Liver (tissue), 9 donors: Measurements from ENCODE around the gene WWOX. TPM values are rescaled to one million over a fixed set of nuclear protein-coding genes. Genes with fewer than 3 reads are reported as not detected.

Experiments
- DNase-seq: peaks from one replicate; pipeline ENCODE4 v3.0.0-alpha.2; 2017; ENCODE audit warnings: low spot score
- H3K27ac ChIP-seq, 2 donors: one replicate each; pipeline ENCODE4 v1.7.0; 2013; ENCODE audit warnings: inconsistent platforms in 2 of 2, low read length in 2 of 2, control low read depth in 1 of 2, low read depth in 1 of 2, mild to moderate bottlenecking in 1 of 2
- H3K27me3 ChIP-seq, 4 donors: one replicate each; pipeline versions ENCODE4 v1.6.1 to v1.7.0; 2013; ENCODE audit warnings: low read length in 3 of 4, inconsistent platforms in 1 of 4, mild to moderate bottlenecking in 1 of 4, moderate library complexity in 1 of 4; ENCODE audit not compliant: control insufficient read depth in 4 of 4, insufficient read depth in 4 of 4
- H3K36me3 ChIP-seq, 4 donors: one replicate each; pipeline versions ENCODE4 v1.6.1 to v1.7.0; 2013; ENCODE audit warnings: low read length in 3 of 4, mild to moderate bottlenecking in 3 of 4, low read depth in 1 of 4, moderate library complexity in 1 of 4; ENCODE audit not compliant: control insufficient read depth in 4 of 4, insufficient read depth in 3 of 4
- H3K4me1 ChIP-seq, 4 donors: one replicate each; pipeline versions ENCODE4 v1.6.1 to v1.7.0; 2013; ENCODE audit warnings: low read length in 3 of 4, mild to moderate bottlenecking in 3 of 4, moderate library complexity in 1 of 4; ENCODE audit not compliant: control insufficient read depth in 4 of 4, insufficient read depth in 4 of 4
- H3K4me3 ChIP-seq, 3 donors: one replicate each; pipeline versions ENCODE4 v1.6.1 to v1.7.0; 2013; ENCODE audit warnings: low read length in 3 of 3, control low read depth in 1 of 3, low read depth in 1 of 3, mild to moderate bottlenecking in 1 of 3
- H3K9ac ChIP-seq, 2 donors: one replicate each; pipeline ENCODE4 v1.7.0; 2013; ENCODE audit warnings: low read length in 2 of 2, mild to moderate bottlenecking in 2 of 2, moderate library complexity in 2 of 2, control low read depth in 1 of 2, low read depth in 1 of 2
- H3K9me3 ChIP-seq, 4 donors: one replicate each; pipeline versions ENCODE4 v1.6.1 to v1.7.0; 2013; ENCODE audit warnings: low read length in 3 of 4; ENCODE audit not compliant: control insufficient read depth in 4 of 4
- EGR1 ChIP-seq, 2 donors: IDR thresholded peaks; 2 replicates each; pipeline ENCODE4 v1.6.1; 2016 to 2018; ENCODE audit warnings: antibody characterized with exemption in 2 of 2, low read depth in 2 of 2
- FOXA1 ChIP-seq: IDR thresholded peaks from 2 replicates; pipeline ENCODE4 v1.6.1; 2016; ENCODE audit warnings: antibody characterized with exemption
- FOXA2 ChIP-seq: IDR thresholded peaks from 2 replicates; pipeline ENCODE4 v1.6.1; 2016; ENCODE audit warnings: antibody characterized with exemption
- GABPA ChIP-seq, 2 donors: IDR thresholded peaks in 1 of 2; conservative IDR thresholded peaks in 1 of 2; 2 replicates each; pipeline ENCODE4 v1.6.1; 2016; ENCODE audit warnings: antibody characterized with exemption in 2 of 2, mild to moderate bottlenecking in 1 of 2, moderate library complexity in 1 of 2
- HNF4A ChIP-seq, 2 donors: conservative IDR thresholded peaks; 2 replicates each; pipeline ENCODE4 v1.6.1; 2016; ENCODE audit warnings: antibody characterized with exemption in 2 of 2, mild to moderate bottlenecking in 2 of 2
- HNF4G ChIP-seq: IDR thresholded peaks from 2 replicates; pipeline ENCODE4 v1.6.1; 2016; ENCODE audit warnings: antibody characterized with exemption
- JUND ChIP-seq, 2 donors: IDR thresholded peaks; 2 replicates each; pipeline ENCODE4 v1.6.1; 2016; ENCODE audit warnings: antibody characterized with exemption in 2 of 2
- MAX ChIP-seq: IDR thresholded peaks from 2 replicates; pipeline ENCODE4 v1.6.1; 2016; ENCODE audit warnings: antibody characterized with exemption
- NR2F2 ChIP-seq: IDR thresholded peaks from 2 replicates; pipeline ENCODE4 v1.6.1; 2016; ENCODE audit warnings: antibody characterized with exemption
- RAD21 ChIP-seq, 2 donors: IDR thresholded peaks; 2 replicates each; pipeline ENCODE4 v1.6.1; 2016; ENCODE audit warnings: antibody characterized with exemption in 2 of 2, mild to moderate bottlenecking in 2 of 2
- RXRA ChIP-seq, 2 donors: IDR thresholded peaks; 2 replicates each; pipeline ENCODE4 v1.6.1; 2017 to 2018; ENCODE audit warnings: antibody characterized with exemption in 2 of 2, mild to moderate bottlenecking in 1 of 2
- SP1 ChIP-seq: IDR thresholded peaks from 2 replicates; pipeline ENCODE4 v1.6.1; 2018; ENCODE audit warnings: antibody characterized with exemption, mild to moderate bottlenecking
- TAF1 ChIP-seq: conservative IDR thresholded peaks from 2 replicates; pipeline ENCODE4 v1.6.1; 2016; ENCODE audit warnings: antibody characterized with exemption, mild to moderate bottlenecking
- YY1 ChIP-seq: IDR thresholded peaks from 2 replicates; pipeline ENCODE4 v1.6.1; 2016; ENCODE audit warnings: antibody characterized with exemption, mild to moderate bottlenecking
- ZBTB33 ChIP-seq: IDR thresholded peaks from 2 replicates; pipeline ENCODE4 v1.6.1; 2016; ENCODE audit warnings: antibody characterized with exemption
- WGBS: extraction: QIAGEN DNeasy Blood & Tissue Kit; methylation state at CpG from one replicate; pipeline ENCODE4 v1.1.7; 2013; 5-methylcytosine and 5-hydroxymethylcytosine counted together
- polyA plus RNA-seq, 2 donors: library from polyadenylated mRNA; stranded (reverse) in 1 of 2; unstranded in 1 of 2; fragments of 200-250 nt in 1 of 2; fragments of >200 nt in 1 of 2; fragmentation: Nextera tagmentation in 1 of 2; extraction: Ambion mirVana in 1 of 2; gene quantifications; one replicate each; pipeline versions ENCODE4 v1.2.1 to v1.2.3, GENCODE V29; 2013 to 2015
- total RNA-seq, 2 donors: library from RNA; depleted of rRNA; stranded (reverse); fragments of >200 nt; gene quantifications; one replicate each; pipeline ENCODE4 v1.2.3, GENCODE V29; 2014
- TF ChIP-seq, protein P1 (sequence below): fragments of 150-350 bp; IDR thresholded peaks from 2 replicates; pipeline ENCODE4 v1.5.1; 2017; ENCODE audit warnings: improper control_type of control experiment, low read depth, low read length; ENCODE audit not compliant: missing input control
- TF ChIP-seq, protein P2 (sequence below): IDR thresholded peaks from 2 replicates; pipeline ENCODE4 v1.6.1; 2016; ENCODE audit warnings: antibody characterized with exemption
- TF ChIP-seq, protein P3 (sequence below): IDR thresholded peaks from 2 replicates; pipeline ENCODE4 v1.6.1; 2016; ENCODE audit warnings: antibody characterized with exemption, mild to moderate bottlenecking
- donor health status: healthy.
- donor health status: healthy.
- donor health status: healthy.
- donor health status: healthy.
- donor health status: healthy.

Gene WWOX
- total and polyA plus RNA-seq, 4 donors = 9.8 to 46.0 (median 15.3) TPM

GRCh38 chr16:78271981-78272380, 172.5 kb downstream of the WWOX start:
- no peaks in the 10 kb centered on the region for H3K27me3 ChIP-seq
- H3K9ac ChIP-seq = no peak overlapping the region
- H3K27ac ChIP-seq = no peak overlapping the region
- no peak overlapping the region for H3K4me3 ChIP-seq
- DNase-seq = no peak
- H3K4me1 ChIP-seq = no peaks in the 10 kb centered on the region
- no peaks in the 10 kb centered on the region for H3K36me3 ChIP-seq
- 97% methylated on average over 3 of the region's 3 CpGs for WGBS
- no peaks in the 10 kb centered on the region for H3K9me3 ChIP-seq
- TF ChIP-seq, protein P1, sequence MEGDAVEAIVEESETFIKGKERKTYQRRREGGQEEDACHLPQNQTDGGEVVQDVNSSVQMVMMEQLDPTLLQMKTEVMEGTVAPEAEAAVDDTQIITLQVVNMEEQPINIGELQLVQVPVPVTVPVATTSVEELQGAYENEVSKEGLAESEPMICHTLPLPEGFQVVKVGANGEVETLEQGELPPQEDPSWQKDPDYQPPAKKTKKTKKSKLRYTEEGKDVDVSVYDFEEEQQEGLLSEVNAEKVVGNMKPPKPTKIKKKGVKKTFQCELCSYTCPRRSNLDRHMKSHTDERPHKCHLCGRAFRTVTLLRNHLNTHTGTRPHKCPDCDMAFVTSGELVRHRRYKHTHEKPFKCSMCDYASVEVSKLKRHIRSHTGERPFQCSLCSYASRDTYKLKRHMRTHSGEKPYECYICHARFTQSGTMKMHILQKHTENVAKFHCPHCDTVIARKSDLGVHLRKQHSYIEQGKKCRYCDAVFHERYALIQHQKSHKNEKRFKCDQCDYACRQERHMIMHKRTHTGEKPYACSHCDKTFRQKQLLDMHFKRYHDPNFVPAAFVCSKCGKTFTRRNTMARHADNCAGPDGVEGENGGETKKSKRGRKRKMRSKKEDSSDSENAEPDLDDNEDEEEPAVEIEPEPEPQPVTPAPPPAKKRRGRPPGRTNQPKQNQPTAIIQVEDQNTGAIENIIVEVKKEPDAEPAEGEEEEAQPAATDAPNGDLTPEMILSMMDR = no peak
- TF ChIP-seq RXRA (IDR thresholded peaks at IDR 0.05) (no peak), GABPA (IDR thresholded peaks at IDR 0.05 in 1 of 2, conservative IDR thresholded peaks at IDR 0.05 in 1 of 2) (no peak), RAD21 (IDR thresholded peaks at IDR 0.05) (no peak), JUND (IDR thresholded peaks at IDR 0.05) (no peak), EGR1 (IDR thresholded peaks at IDR 0.05; ENCODE audit: low read depth in 2 of 2) (no peak), NR2F2 (no peak), HNF4G (no peak), FOXA1 (no peak), FOXA2 (no peak), TAF1 (no peak), ZBTB33 (no peak)
- TF ChIP-seq, protein P2, sequence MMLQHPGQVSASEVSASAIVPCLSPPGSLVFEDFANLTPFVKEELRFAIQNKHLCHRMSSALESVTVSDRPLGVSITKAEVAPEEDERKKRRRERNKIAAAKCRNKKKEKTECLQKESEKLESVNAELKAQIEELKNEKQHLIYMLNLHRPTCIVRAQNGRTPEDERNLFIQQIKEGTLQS = no peak

DNA sequence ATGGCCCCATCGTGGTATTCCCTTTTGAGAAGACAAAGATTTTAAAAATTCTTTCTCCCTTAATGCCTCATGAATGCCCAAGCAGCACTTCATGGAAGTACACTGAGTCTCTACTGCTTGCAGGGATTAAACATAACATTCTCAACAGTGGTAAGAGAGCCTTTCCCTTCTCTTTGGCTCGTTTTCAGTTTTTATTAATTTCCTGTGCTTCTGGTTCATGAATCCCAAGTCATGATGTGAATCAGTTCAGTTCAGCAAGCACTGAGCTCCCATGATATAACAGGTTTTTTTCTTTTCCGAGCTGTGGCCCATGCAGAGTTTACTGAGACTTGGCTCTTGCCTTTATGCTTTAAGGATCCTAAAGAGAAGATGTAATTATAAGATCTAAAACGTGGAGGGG, 175.3 kb downstream of the WWOX start:
- Histone ChIP-seq H3K9me3 (no peaks in the 10 kb centered on the region), H3K27me3 (no peaks in the 10 kb centered on the region), H3K27ac (no peak overlapping the region), H3K4me1 (peaks cover 0 to 6% (median 1%) of the 10 kb centered on the region in 4 donors), H3K9ac (no peak overlapping the region), H3K4me3 (no peak overlapping the region), H3K36me3 (no peaks in the 10 kb centered on the region)
- TF ChIP-seq EGR1 (IDR thresholded peaks at IDR 0.05; ENCODE audit: low read depth in 2 of 2) (no peak), MAX (no peak), HNF4A (conservative IDR thresholded peaks at IDR 0.05) (no peak), SP1 (no peak), ZBTB33 (no peak), JUND (IDR thresholded peaks at IDR 0.05) (no peak), FOXA2 (no peak), NR2F2 (no peak), GABPA (IDR thresholded peaks at IDR 0.05 in 1 of 2, conservative IDR thresholded peaks at IDR 0.05 in 1 of 2) (no peak), RXRA (IDR thresholded peaks at IDR 0.05) (no peak), YY1 (no peak)
- TF ChIP-seq, protein P2 = no peak
- TF ChIP-seq, protein P1 = no peak
- TF ChIP-seq, protein P3, sequence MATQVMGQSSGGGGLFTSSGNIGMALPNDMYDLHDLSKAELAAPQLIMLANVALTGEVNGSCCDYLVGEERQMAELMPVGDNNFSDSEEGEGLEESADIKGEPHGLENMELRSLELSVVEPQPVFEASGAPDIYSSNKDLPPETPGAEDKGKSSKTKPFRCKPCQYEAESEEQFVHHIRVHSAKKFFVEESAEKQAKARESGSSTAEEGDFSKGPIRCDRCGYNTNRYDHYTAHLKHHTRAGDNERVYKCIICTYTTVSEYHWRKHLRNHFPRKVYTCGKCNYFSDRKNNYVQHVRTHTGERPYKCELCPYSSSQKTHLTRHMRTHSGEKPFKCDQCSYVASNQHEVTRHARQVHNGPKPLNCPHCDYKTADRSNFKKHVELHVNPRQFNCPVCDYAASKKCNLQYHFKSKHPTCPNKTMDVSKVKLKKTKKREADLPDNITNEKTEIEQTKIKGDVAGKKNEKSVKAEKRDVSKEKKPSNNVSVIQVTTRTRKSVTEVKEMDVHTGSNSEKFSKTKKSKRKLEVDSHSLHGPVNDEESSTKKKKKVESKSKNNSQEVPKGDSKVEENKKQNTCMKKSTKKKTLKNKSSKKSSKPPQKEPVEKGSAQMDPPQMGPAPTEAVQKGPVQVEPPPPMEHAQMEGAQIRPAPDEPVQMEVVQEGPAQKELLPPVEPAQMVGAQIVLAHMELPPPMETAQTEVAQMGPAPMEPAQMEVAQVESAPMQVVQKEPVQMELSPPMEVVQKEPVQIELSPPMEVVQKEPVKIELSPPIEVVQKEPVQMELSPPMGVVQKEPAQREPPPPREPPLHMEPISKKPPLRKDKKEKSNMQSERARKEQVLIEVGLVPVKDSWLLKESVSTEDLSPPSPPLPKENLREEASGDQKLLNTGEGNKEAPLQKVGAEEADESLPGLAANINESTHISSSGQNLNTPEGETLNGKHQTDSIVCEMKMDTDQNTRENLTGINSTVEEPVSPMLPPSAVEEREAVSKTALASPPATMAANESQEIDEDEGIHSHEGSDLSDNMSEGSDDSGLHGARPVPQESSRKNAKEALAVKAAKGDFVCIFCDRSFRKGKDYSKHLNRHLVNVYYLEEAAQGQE = no peak
- WGBS = 84% methylated on average over 4 of the region's 4 CpGs
- DNase-seq = no peak
